MCF 10A (cell line): Measurements from ENCODE around the gene MRPS23. TPM values are rescaled to one million over a fixed set of nuclear protein-coding genes. Genes with fewer than 3 reads are reported as not detected.

Experiments used
- BruUV-seq: library from RNA; stranded (reverse); fragments of 400-500 nt; replicated peaks from 2 replicates; lab custom pipeline; 2021; lab: Mats Ljungman, UMichigan
- CTCF ChIA-PET: fragments of 300-600 bp; sonication (Branson Sonifier 250); formaldehyde crosslinking; extraction: SDS; loops from one replicate; lab custom pipeline; 2021; ENCODE audit warnings: antibody characterized with exemption, inconsistent platforms; lab: Yijun Ruan, JAX
- POLR2A ChIA-PET: fragments of 300-600, 350-650 bp; sonication (Branson Sonifier 250); formaldehyde crosslinking; extraction: SDS; loops from one replicate; lab custom pipeline; 2020; ENCODE audit warnings: antibody characterized with exemption, inconsistent platforms; lab: Yijun Ruan, JAX
- DNase-seq: peaks from one replicate; pipeline ENCODE4 v3.0.0-alpha.2; 2018; ENCODE audit not compliant: unreplicated experiment
- H3K27ac Mint-ChIP-seq: one replicate; pipeline ENCODE4 v1.8.0; 2022; ENCODE audit warnings: mild to moderate bottlenecking, low read depth, mixed read lengths; ENCODE audit not compliant: unreplicated experiment
- H3K27me3 Mint-ChIP-seq: one replicate; pipeline ENCODE4 v1.8.0; 2022; ENCODE audit warnings: mixed read lengths; ENCODE audit not compliant: insufficient read depth, unreplicated experiment
- H3K36me3 Mint-ChIP-seq: one replicate; pipeline ENCODE4 v1.8.0; 2022; ENCODE audit warnings: mild to moderate bottlenecking, moderate library complexity, mixed read lengths; ENCODE audit not compliant: insufficient read depth, unreplicated experiment
- H3K4me1 Mint-ChIP-seq: one replicate; pipeline ENCODE4 v1.8.0; 2022; ENCODE audit warnings: mixed read lengths; ENCODE audit not compliant: insufficient read depth, unreplicated experiment
- H3K4me3 Mint-ChIP-seq: one replicate; pipeline ENCODE4 v1.8.0; 2022; ENCODE audit warnings: mild to moderate bottlenecking, moderate library complexity, mixed read lengths; ENCODE audit not compliant: unreplicated experiment
- H3K9me3 Mint-ChIP-seq: one replicate; pipeline ENCODE4 v1.8.0; 2022; ENCODE audit warnings: mixed read lengths; ENCODE audit not compliant: unreplicated experiment
- CTCF ChIP-seq: fragments of 200-600 bp; IDR thresholded peaks from one replicate; pipeline ENCODE4 v1.8.0; 2022; ENCODE audit warnings: antibody characterized with exemption, mild to moderate bottlenecking; ENCODE audit not compliant: unreplicated experiment
- intact Hi-C: fragments of 100-400 bp; cut with micrococcal nuclease; formaldehyde crosslinking; loops from 2 replicates; pipeline ENCODE4 v1.14.1; 2022
- total RNA-seq: library from RNA; stranded (reverse); gene quantifications from 2 replicates; pipeline ENCODE4 v1.2.3, GENCODE V29; 2022

Gene MRPS23
- total RNA-seq, 1 experiment from 2014 or later = 59.3 TPM

GRCh38 chr17:57868910-57869616 lies 19.2 kb upstream of the MRPS23 start:
- no TSS peak for BruUV-seq
- H3K4me1 Mint-ChIP-seq = peaks cover 39% of the 10 kb centered on the region
- POLR2A ChIA-PET = interaction anchor here (0.5 to 5.7 kb wide), 18 partner anchors 9 to 846 kb away, joined by 3 to 53 read pairs (median 5); partner anchors contain the start of genes CUEDC1, MRPS23, SRSF1 and VEZF1
- H3K27me3 Mint-ChIP-seq = no peaks in the 10 kb centered on the region
- no peak for TF ChIP-seq CTCF
- DNase-seq = no peak
- intact Hi-C loops = loop anchor here (2.0 to 5.0 kb wide), 2 partner anchors 33 to 120 kb away; partner anchors contain the start of gene VEZF1
- peak overlapping the region; percentile 93 for H3K27ac Mint-ChIP-seq
- peak overlapping the region; percentile 41 for H3K4me3 Mint-ChIP-seq
- no peaks in the 10 kb centered on the region for H3K9me3 Mint-ChIP-seq
- H3K36me3 Mint-ChIP-seq = peaks cover 25% of the 10 kb centered on the region
- CTCF ChIA-PET = interaction anchor here (0.5 to 6.4 kb wide), 13 partner anchors 10 to 245 kb away, joined by 3 to 75 read pairs (median 3); partner anchors contain the start of gene MRPS23

DNA sequence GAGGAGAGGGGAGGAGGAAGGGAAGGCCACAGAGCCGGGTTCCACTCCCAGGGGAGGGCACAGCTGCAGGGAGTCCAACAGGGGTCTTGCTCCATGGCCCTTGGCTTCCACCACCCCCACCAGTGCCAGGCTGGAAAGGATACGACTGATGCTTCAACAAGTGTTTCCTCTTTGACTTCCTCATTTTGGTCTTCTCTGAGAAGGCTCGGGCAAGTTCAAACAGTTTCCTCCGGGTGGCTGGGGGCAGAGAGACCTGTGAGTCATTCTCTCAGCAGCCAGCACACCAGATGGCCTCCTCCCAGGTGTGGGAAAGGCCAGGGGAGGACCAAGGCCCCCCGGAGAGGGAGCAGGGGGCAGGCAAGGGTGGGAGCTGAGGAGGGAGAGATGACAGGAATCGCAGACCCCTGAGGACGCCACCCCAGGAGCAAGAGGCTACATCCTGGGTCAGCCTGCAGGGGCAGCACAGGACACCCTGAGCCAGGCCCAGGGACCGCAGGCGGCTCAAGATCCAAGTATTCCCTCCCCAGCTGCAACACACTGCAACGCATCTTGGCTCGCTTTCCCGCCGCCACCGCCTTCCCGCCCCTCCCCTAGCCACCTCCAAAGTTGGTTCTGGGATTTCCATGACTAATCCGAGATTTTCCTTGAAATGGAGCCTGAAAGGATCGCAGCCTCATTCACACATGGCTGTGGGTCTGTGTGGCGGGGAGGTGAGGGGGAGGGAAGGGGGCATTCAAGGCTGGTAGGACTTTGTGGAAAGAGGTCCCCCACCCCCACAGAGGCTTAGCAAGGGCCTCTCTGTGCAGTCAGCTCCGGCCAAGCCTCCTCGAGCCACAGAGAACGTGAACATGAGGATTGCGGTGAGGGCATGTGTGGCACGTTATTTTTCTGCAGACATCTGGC lies 18.4 kb upstream of the MRPS23 start:
- Mint-ChIP-seq H3K36me3 (peaks cover 19% of the 10 kb centered on the region), H3K27me3 (no peaks in the 10 kb centered on the region), H3K4me3 (peak overlapping the region; percentile 41), H3K27ac (peak overlapping the region; percentile 93), H3K4me1 (peaks cover 33% of the 10 kb centered on the region), H3K9me3 (no peaks in the 10 kb centered on the region)
- intact Hi-C loops = loop anchor here (2.0 to 5.0 kb wide), 2 partner anchors 34 to 121 kb away; partner anchors contain the start of gene VEZF1
- TF ChIP-seq CTCF = peak; percentile 65
- ChIA-PET CTCF (interaction anchor here (0.6 to 6.4 kb wide), 13 partner anchors 8 to 131 kb away, joined by 3 to 75 read pairs (median 3); no protein-coding TSS in a partner anchor), POLR2A (interaction anchor here (0.5 to 5.7 kb wide), 23 partner anchors 10 to 849 kb away, joined by 3 to 53 read pairs (median 4); partner anchors contain the start of genes CUEDC1, MKS1, MRPS23 and SRSF1)
- TSS peak; percentile 74 for BruUV-seq
- DNase-seq = peak; percentile 93

GRCh38 chr17:57867126-57867525 lies 17.3 kb upstream of the MRPS23 start:
- peaks cover 33% of the 10 kb centered on the region for H3K4me1 Mint-ChIP-seq

More at GRCh38 chr17:57867126-57867525, 17.3 kb upstream of the MRPS23 start:
- POLR2A ChIA-PET = interaction anchor here (0.5 to 5.7 kb wide), 13 partner anchors 9 to 850 kb away, joined by 3 to 53 read pairs (median 5); partner anchors contain the start of genes MKS1, MRPS23 and SRSF1
- CTCF ChIA-PET = interaction anchor here (0.6 to 6.4 kb wide), 13 partner anchors 9 to 324 kb away, joined by 3 to 75 read pairs (median 3); no protein-coding TSS in a partner anchor
- Mint-ChIP-seq H3K9me3 (no peaks in the 10 kb centered on the region), H3K36me3 (peaks cover 11% of the 10 kb centered on the region), H3K4me3 (no peak overlapping the region), H3K27ac (peak overlapping the region; percentile 93), H3K27me3 (no peaks in the 10 kb centered on the region)
- TF ChIP-seq CTCF = no peak
- no TSS peak for BruUV-seq
- intact Hi-C loops = loop anchor here (5.0 kb wide), 1 partner anchor 35 kb away; no protein-coding TSS in a partner anchor
- DNase-seq = no peak
